Measurements from ENCODE around the gene CCDC194.

CCDC194 gene

GRCh38 chr19:17420475-17420924 is 26.5 kb upstream of the CCDC194 start:
- Histone ChIP-seq H3K9me3 (ENCODE audit: control insufficient read depth, insufficient read depth, low read length) (no peaks in the 10 kb centered on the region), H3K27me3 (ENCODE audit: control insufficient read depth, insufficient read depth, low read length) (peaks cover 11% of the 10 kb centered on the region), H3K9ac (ENCODE audit: low read depth, low read length) (no peak overlapping the region), H3K4me3 (ENCODE audit: low read depth, low read length) (peak overlapping the region; percentile 75), H3K36me3 (ENCODE audit: control insufficient read depth, insufficient read depth, low read length) (0 out of 2 replicates have a peak, but pooled peaks cover 5% of the 10 kb centered on the region), H3K4me1 (ENCODE audit: control insufficient read depth, insufficient read depth, low read length) (peaks cover 18% of the 10 kb centered on the region; the same call in 1 of the 2 replicates), H3K27ac (ENCODE audit: low read depth, low read length) (peak overlapping the region; percentile 35)

- peak within 1 kb of the TSS; percentile 27; the same call in 1 of the 2 replicates for H3K9ac ChIP-seq (ENCODE audit: low read depth, low read length)
- H3K9me3 ChIP-seq (ENCODE audit: control insufficient read depth, insufficient read depth, low read length) = no peaks in the 10 kb centered on the region
- H3K36me3 ChIP-seq (ENCODE audit: control insufficient read depth, insufficient read depth, low read length) = 0 out of 2 replicates have a peak, but pooled peaks cover 5% of the 10 kb centered on the region
- peaks cover 11% of the 10 kb centered on the region for H3K27me3 ChIP-seq (ENCODE audit: control insufficient read depth, insufficient read depth, low read length)
- H3K27ac ChIP-seq (ENCODE audit: low read depth, low read length) = peak within 1 kb of the TSS; percentile 82
- peaks cover 20% of the 10 kb centered on the region; the same call in 1 of the 2 replicates for H3K4me1 ChIP-seq (ENCODE audit: control insufficient read depth, insufficient read depth, low read length)
- peak within 1 kb of the TSS; percentile 75 for H3K4me3 ChIP-seq (ENCODE audit: low read depth, low read length)
Measured at GRCh38 chr19:17419621-17420474, 25.9 kb upstream of the CCDC194 start, which contains the start of gene MVB12A. MVB12A (plus strand) TSS chr19:17420047; CDS start chr19:17420136, 89 bp downstream.

GRCh38 chr19:17419154-17419620 is 25.2 kb upstream of the CCDC194 start:
- H3K9me3 ChIP-seq (ENCODE audit: control insufficient read depth, insufficient read depth, low read length) = no peaks in the 10 kb centered on the region
- peak overlapping the region; percentile 56 for H3K4me3 ChIP-seq (ENCODE audit: low read depth, low read length)
- H3K36me3 ChIP-seq (ENCODE audit: control insufficient read depth, insufficient read depth, low read length) = 0 out of 2 replicates have a peak, but pooled peaks cover 5% of the 10 kb centered on the region
- peaks cover 11% of the 10 kb centered on the region for H3K27me3 ChIP-seq (ENCODE audit: control insufficient read depth, insufficient read depth, low read length)
- H3K27ac ChIP-seq (ENCODE audit: low read depth, low read length) = peak overlapping the region; percentile 82
- H3K9ac ChIP-seq (ENCODE audit: low read depth, low read length) = peak overlapping the region; percentile 27; the same call in 1 of the 2 replicates
- peaks cover 19% of the 10 kb centered on the region; the same call in 1 of the 2 replicates for H3K4me1 ChIP-seq (ENCODE audit: control insufficient read depth, insufficient read depth, low read length)

- no peaks in the 10 kb centered on the region for H3K9me3 ChIP-seq (ENCODE audit: control insufficient read depth, insufficient read depth, low read length)
- peaks cover 11% of the 10 kb centered on the region for H3K27me3 ChIP-seq (ENCODE audit: control insufficient read depth, insufficient read depth, low read length)
- peaks cover 19% of the 10 kb centered on the region; the same call in 1 of the 2 replicates for H3K4me1 ChIP-seq (ENCODE audit: control insufficient read depth, insufficient read depth, low read length)
- H3K36me3 ChIP-seq (ENCODE audit: control insufficient read depth, insufficient read depth, low read length) = 0 out of 2 replicates have a peak, but pooled peaks cover 3% of the 10 kb centered on the region
- no peak overlapping the region for H3K9ac ChIP-seq (ENCODE audit: low read depth, low read length)
- peak overlapping the region; percentile 56; the same call in 1 of the 2 replicates for H3K4me3 ChIP-seq (ENCODE audit: low read depth, low read length)
- H3K27ac ChIP-seq (ENCODE audit: low read depth, low read length) = peak overlapping the region; percentile 82
Measured at GRCh38 chr19:17418710-17419109, 24.7 kb upstream of the CCDC194 start.

GRCh38 chr19:17415121-17415520 is 21.1 kb upstream of the CCDC194 start:
- Histone ChIP-seq H3K27me3 (ENCODE audit: control insufficient read depth, insufficient read depth, low read length) (peaks cover 11% of the 10 kb centered on the region), H3K4me3 (ENCODE audit: low read depth, low read length) (peak overlapping the region; percentile 48)

GRCh38 chr19:17414097-17414496 is 20.1 kb upstream of the CCDC194 start:
- Histone ChIP-seq H3K27ac (ENCODE audit: low read depth, low read length) (peak overlapping the region; percentile 94), H3K4me3 (ENCODE audit: low read depth, low read length) (no peak overlapping the region), H3K27me3 (ENCODE audit: control insufficient read depth, insufficient read depth, low read length) (peaks cover 11% of the 10 kb centered on the region), H3K36me3 (ENCODE audit: control insufficient read depth, insufficient read depth, low read length) (no peaks in the 10 kb centered on the region), H3K4me1 (ENCODE audit: control insufficient read depth, insufficient read depth, low read length) (peaks cover 19% of the 10 kb centered on the region; the same call in 1 of the 2 replicates), H3K9me3 (ENCODE audit: control insufficient read depth, insufficient read depth, low read length) (no peaks in the 10 kb centered on the region), H3K9ac (ENCODE audit: low read depth, low read length) (no peak overlapping the region)

More at GRCh38 chr19:17415121-17415520, 21.1 kb upstream of the CCDC194 start:
- H3K9me3 ChIP-seq (ENCODE audit: control insufficient read depth, insufficient read depth, low read length) = no peaks in the 10 kb centered on the region
- peaks cover 21% of the 10 kb centered on the region; the same call in 1 of the 2 replicates for H3K4me1 ChIP-seq (ENCODE audit: control insufficient read depth, insufficient read depth, low read length)
- peak overlapping the region; percentile 94 for H3K27ac ChIP-seq (ENCODE audit: low read depth, low read length)
- H3K36me3 ChIP-seq (ENCODE audit: control insufficient read depth, insufficient read depth, low read length) = no peaks in the 10 kb centered on the region
- no peak overlapping the region for H3K9ac ChIP-seq (ENCODE audit: low read depth, low read length)

- peaks cover 9% of the 10 kb centered on the region for H3K27me3 ChIP-seq (ENCODE audit: control insufficient read depth, insufficient read depth, low read length)
- no peak overlapping the region for H3K9ac ChIP-seq (ENCODE audit: low read depth, low read length)
- H3K4me3 ChIP-seq (ENCODE audit: low read depth, low read length) = no peak overlapping the region
- H3K36me3 ChIP-seq (ENCODE audit: control insufficient read depth, insufficient read depth, low read length) = no peaks in the 10 kb centered on the region
- H3K4me1 ChIP-seq (ENCODE audit: control insufficient read depth, insufficient read depth, low read length) = peaks cover 15% of the 10 kb centered on the region; the same call in 1 of the 2 replicates
- no peaks in the 10 kb centered on the region for H3K9me3 ChIP-seq (ENCODE audit: control insufficient read depth, insufficient read depth, low read length)
- H3K27ac ChIP-seq (ENCODE audit: low read depth, low read length) = no peak overlapping the region
Measured at GRCh38 chr19:17411801-17412200, 17.8 kb upstream of the CCDC194 start.

GRCh38 chr19:17409990-17410389 is 16.0 kb upstream of the CCDC194 start:
- no peaks in the 10 kb centered on the region for H3K9me3 ChIP-seq (ENCODE audit: control insufficient read depth, insufficient read depth, low read length)
- H3K4me1 ChIP-seq (ENCODE audit: control insufficient read depth, insufficient read depth, low read length) = peaks cover 14% of the 10 kb centered on the region; the same call in 1 of the 2 replicates
- H3K9ac ChIP-seq (ENCODE audit: low read depth, low read length) = no peak overlapping the region
- no peaks in the 10 kb centered on the region; the same call in 1 of the 2 replicates for H3K27me3 ChIP-seq (ENCODE audit: control insufficient read depth, insufficient read depth, low read length)
- no peak overlapping the region for H3K27ac ChIP-seq (ENCODE audit: low read depth, low read length)
- no peak overlapping the region for H3K4me3 ChIP-seq (ENCODE audit: low read depth, low read length)
- H3K36me3 ChIP-seq (ENCODE audit: control insufficient read depth, insufficient read depth, low read length) = no peaks in the 10 kb centered on the region

GRCh38 chr19:17406887-17407196 is 12.8 kb upstream of the CCDC194 start:
- Histone ChIP-seq H3K9me3 (ENCODE audit: control insufficient read depth, insufficient read depth, low read length) (no peaks in the 10 kb centered on the region), H3K27me3 (ENCODE audit: control insufficient read depth, insufficient read depth, low read length) (no peaks in the 10 kb centered on the region), H3K9ac (ENCODE audit: low read depth, low read length) (no peak overlapping the region), H3K36me3 (ENCODE audit: control insufficient read depth, insufficient read depth, low read length) (no peaks in the 10 kb centered on the region; the same call in 1 of the 2 replicates), H3K27ac (ENCODE audit: low read depth, low read length) (peak overlapping the region; percentile 35), H3K4me1 (ENCODE audit: control insufficient read depth, insufficient read depth, low read length) (peaks cover 8% of the 10 kb centered on the region; the same call in 1 of the 2 replicates), H3K4me3 (ENCODE audit: low read depth, low read length) (no peak overlapping the region)

GRCh38 chr19:17406046-17406886 is 12.3 kb upstream of the CCDC194 start:
- H3K27me3 ChIP-seq (ENCODE audit: control insufficient read depth, insufficient read depth, low read length) = no peaks in the 10 kb centered on the region
- no peaks in the 10 kb centered on the region for H3K9me3 ChIP-seq (ENCODE audit: control insufficient read depth, insufficient read depth, low read length)
- H3K36me3 ChIP-seq (ENCODE audit: control insufficient read depth, insufficient read depth, low read length) = no peaks in the 10 kb centered on the region; the same call in 1 of the 2 replicates
- H3K9ac ChIP-seq (ENCODE audit: low read depth, low read length) = 0 out of 2 replicates have a peak overlapping the region, but pooled peaks have one; percentile 10
- H3K27ac ChIP-seq (ENCODE audit: low read depth, low read length) = peak overlapping the region; percentile 95
- H3K4me1 ChIP-seq (ENCODE audit: control insufficient read depth, insufficient read depth, low read length) = peaks cover 8% of the 10 kb centered on the region; the same call in 1 of the 2 replicates
- no peak overlapping the region for H3K4me3 ChIP-seq (ENCODE audit: low read depth, low read length)
